ENCODE data around the gene UBR1.
"Not testable (repeated sequence)": the region's sequence is repeated elsewhere in the genome, so short reads cannot be mapped to it uniquely, and the experiment has no call there.

The UBR1 gene

DNA sequence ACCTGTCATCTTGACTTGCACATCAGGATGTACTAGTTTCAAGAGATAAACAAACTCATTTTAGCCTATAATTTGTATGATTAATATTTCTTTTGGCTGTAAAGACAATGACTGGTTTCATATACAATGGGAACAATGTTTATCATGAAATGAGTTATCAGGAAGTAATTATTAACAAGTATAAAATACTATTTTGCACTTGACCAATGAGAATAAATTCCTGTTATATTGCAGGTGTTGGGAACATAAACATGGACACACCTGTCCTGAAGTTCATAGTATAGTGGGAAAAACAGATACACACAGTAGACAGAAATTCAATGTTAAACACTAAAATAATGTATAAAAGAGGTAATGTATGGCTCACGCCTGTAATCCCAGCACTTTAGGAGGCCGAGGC lies 56.9 kb downstream of the UBR1 start:
- Histone ChIP-seq H3K27ac (no peak overlapping the region), H3K4me2 (ENCODE audit: low read length) (no peak overlapping the region), H3K4me1 (no peaks in the 10 kb centered on the region), H3K27me3 (ENCODE audit: control insufficient read depth, insufficient read depth, low read length) (no peaks in the 10 kb centered on the region), H3K4me3 (ENCODE audit: low read depth, low read length) (no peak overlapping the region), H2AFZ (no peak overlapping the region), H3K79me2 (no peaks in the 10 kb centered on the region), H3K36me3 (ENCODE audit: control insufficient read depth, insufficient read depth, low read length) (no peaks in the 10 kb centered on the region), H3K9me3 (ENCODE audit: control insufficient read depth, low read length) (no peaks in the 10 kb centered on the region), H3K9ac (no peak overlapping the region)
- no peak for TF ChIP-seq CTCF (IDR thresholded peaks at IDR 0.05)

- no peaks in the 10 kb centered on the region for H3K36me3 ChIP-seq (ENCODE audit: control insufficient read depth, insufficient read depth, low read length)
- no peak overlapping the region for H3K4me2 ChIP-seq (ENCODE audit: low read length)
Observed at GRCh38 chr15:43046484-43046883, 59.4 kb downstream of the UBR1 start.

DNA sequence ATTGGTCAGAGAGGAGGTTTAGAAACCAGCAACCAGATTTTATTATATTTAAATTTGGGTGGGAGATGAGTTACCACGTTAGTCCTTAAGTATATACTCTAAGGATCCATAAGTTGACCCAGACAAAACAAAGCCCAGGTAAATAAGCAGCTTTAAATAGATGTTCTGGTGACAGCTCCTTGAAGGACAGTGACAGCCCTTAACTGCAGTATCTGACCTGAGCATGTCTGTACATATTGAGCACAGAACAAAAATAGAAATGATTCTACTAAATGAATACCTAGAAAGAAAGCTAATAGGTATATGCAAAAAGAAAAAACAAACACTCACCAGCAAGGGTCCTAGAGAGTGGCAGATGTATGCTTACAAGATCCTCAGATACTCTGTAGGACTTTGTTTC lies 63.0 kb downstream of the UBR1 start:
- Histone ChIP-seq H3K27me3 (ENCODE audit: control insufficient read depth, insufficient read depth, low read length) (no peaks in the 10 kb centered on the region), H3K4me1 (no peaks in the 10 kb centered on the region), H3K79me2 (no peaks in the 10 kb centered on the region), H3K36me3 (ENCODE audit: control insufficient read depth, insufficient read depth, low read length) (no peaks in the 10 kb centered on the region), H3K27ac (no peak overlapping the region), H3K4me3 (ENCODE audit: low read depth, low read length) (no peak overlapping the region), H2AFZ (no peak overlapping the region), H3K4me2 (ENCODE audit: low read length) (no peak overlapping the region), H3K9me3 (ENCODE audit: control insufficient read depth, low read length) (no peaks in the 10 kb centered on the region), H3K9ac (no peak overlapping the region)
- TF ChIP-seq CTCF (IDR thresholded peaks at IDR 0.05) = no peak

More at GRCh38 chr15:43046484-43046883, 59.4 kb downstream of the UBR1 start:
- H2AFZ ChIP-seq = no peak overlapping the region
- no peaks in the 10 kb centered on the region for H3K9me3 ChIP-seq (ENCODE audit: control insufficient read depth, low read length)
- H3K9ac ChIP-seq = no peak overlapping the region
- no peaks in the 10 kb centered on the region for H3K79me2 ChIP-seq
- no peak overlapping the region for H3K27ac ChIP-seq
- no peaks in the 10 kb centered on the region for H3K4me1 ChIP-seq
- TF ChIP-seq CTCF (IDR thresholded peaks at IDR 0.05) = no peak
- no peak overlapping the region for H3K4me3 ChIP-seq (ENCODE audit: low read depth, low read length)
- no peaks in the 10 kb centered on the region for H3K27me3 ChIP-seq (ENCODE audit: control insufficient read depth, insufficient read depth, low read length)

DNA sequence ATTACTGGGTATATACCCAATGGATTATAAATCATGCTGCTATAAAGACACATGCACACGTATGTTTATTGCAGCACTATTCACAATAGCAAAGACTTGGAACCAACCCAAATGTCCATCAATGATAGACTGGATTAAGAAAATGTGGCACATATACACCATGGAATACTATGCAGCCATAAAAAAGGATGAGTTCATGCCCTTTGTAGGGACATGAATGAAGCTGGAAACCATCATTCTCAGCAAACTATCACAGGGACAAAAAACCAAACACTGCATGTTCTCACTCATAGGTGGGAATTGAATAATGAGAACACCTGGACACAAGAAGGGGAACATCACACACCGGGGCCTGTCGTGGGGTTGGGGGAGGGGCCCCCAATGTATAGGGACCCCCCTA lies 64.8 kb downstream of the UBR1 start:
- not testable (repeated sequence) for H3K9ac ChIP-seq; H3K4me1 ChIP-seq; H3K79me2 ChIP-seq; H3K4me3 ChIP-seq (ENCODE audit: low read depth, low read length); H3K36me3 ChIP-seq (ENCODE audit: control insufficient read depth, insufficient read depth, low read length); H3K9me3 ChIP-seq (ENCODE audit: control insufficient read depth, low read length); H3K27ac ChIP-seq; H2AFZ ChIP-seq; H3K27me3 ChIP-seq (ENCODE audit: control insufficient read depth, insufficient read depth, low read length); H3K4me2 ChIP-seq (ENCODE audit: low read length)

DNA sequence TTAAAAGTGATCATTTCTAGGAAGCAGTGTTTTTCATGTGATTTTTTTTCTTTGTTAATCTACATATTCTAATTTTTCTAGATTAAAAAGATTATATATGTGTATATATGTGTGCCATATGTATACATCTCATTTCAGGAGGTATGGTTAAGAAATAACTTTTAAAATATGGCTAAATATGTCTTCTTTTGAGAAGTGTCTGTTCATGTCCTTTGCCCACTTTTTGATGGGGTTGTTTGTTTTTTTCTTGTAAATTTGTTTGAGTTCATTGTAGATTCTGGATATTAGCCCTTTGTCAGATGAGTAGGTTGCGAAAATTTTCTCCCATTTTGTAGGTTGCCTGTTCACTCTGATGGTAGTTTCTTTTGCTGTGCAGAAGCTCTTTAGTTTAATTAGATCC lies 70.6 kb downstream of the UBR1 start:
- H3K79me2 ChIP-seq; H3K27me3 ChIP-seq (ENCODE audit: control insufficient read depth, insufficient read depth, low read length); H3K27ac ChIP-seq; H3K9ac ChIP-seq; H3K36me3 ChIP-seq (ENCODE audit: control insufficient read depth, insufficient read depth, low read length); H2AFZ ChIP-seq; H3K4me2 ChIP-seq (ENCODE audit: low read length); H3K4me3 ChIP-seq (ENCODE audit: low read depth, low read length); H3K9me3 ChIP-seq (ENCODE audit: control insufficient read depth, low read length); H3K4me1 ChIP-seq: not testable (repeated sequence)

DNA sequence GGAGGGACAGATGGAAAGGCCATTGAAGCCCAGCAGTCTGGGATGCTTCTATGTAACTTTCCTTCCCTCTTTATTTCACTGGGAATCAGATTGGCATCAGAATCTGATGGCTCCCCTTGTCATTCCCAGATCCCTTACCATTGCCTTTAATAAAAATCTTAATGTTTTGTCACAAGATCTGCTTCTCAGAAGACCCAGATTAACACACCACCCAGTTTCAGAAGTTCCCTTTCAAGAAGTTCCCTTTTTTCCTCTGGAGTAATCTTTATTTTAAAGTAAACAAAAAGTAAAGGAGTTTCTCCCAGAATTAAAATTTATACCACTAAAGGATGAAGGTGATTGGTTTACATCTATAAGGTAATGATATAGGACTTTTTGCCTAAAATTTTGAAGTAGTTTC lies 76.4 kb downstream of the UBR1 start:
- H3K4me2 ChIP-seq (ENCODE audit: low read length) = no peak overlapping the region
- no peak overlapping the region for H3K4me3 ChIP-seq (ENCODE audit: low read depth, low read length)
- TF ChIP-seq CTCF (IDR thresholded peaks at IDR 0.05) = no peak
- H3K79me2 ChIP-seq = no peaks in the 10 kb centered on the region
- no peaks in the 10 kb centered on the region for H3K4me1 ChIP-seq
- H3K36me3 ChIP-seq (ENCODE audit: control insufficient read depth, insufficient read depth, low read length) = no peaks in the 10 kb centered on the region
- H3K9ac ChIP-seq = no peak overlapping the region
- H2AFZ ChIP-seq = no peak overlapping the region
- H3K27me3 ChIP-seq (ENCODE audit: control insufficient read depth, insufficient read depth, low read length) = no peaks in the 10 kb centered on the region
- H3K9me3 ChIP-seq (ENCODE audit: control insufficient read depth, low read length) = no peaks in the 10 kb centered on the region
- H3K27ac ChIP-seq = no peak overlapping the region

Data from parathyroid adenoma (tissue), 2 donors.